Testis (tissue), 3 donors: ENCODE results near the gene SSMEM1. TPM values are rescaled to one million over a fixed set of nuclear protein-coding genes. Genes with fewer than 3 reads are reported as not detected.

Source experiments
- polyA plus RNA-seq: library from polyadenylated mRNA; stranded (reverse); fragments of 350-450 nt; fragmentation: Illumina TruSeq; extraction: RNeasy Lipid Tissue Mini Kit (QIAGEN cat#74804); gene quantifications from one replicate; pipeline ENCODE4 v1.2.3, GENCODE V29; 2014; ENCODE audit warnings: low read depth, low replicate concordance; ENCODE audit not compliant: insufficient read depth
- total RNA-seq, 2 donors: library from RNA; depleted of rRNA; stranded (reverse); fragments of >200 nt; gene quantifications; one replicate each; pipeline ENCODE4 v1.2.3, GENCODE V29; 2016

The SSMEM1 gene
- total and polyA plus RNA-seq, 3 donors from 2014 or later: 17.8 to 61.0 (median 34.8) TPM

Other genes with a start within 250 kb of the SSMEM1 start
- gene ZC3HC1, start 156.5 kb upstream of the SSMEM1 start, total RNA-seq: 10 to 100 TPM; 22.3 to 30.2 TPM
- 40.2 TPM for gene ZC3HC1, start 156.5 kb upstream of the SSMEM1 start, polyA plus RNA-seq
- gene KLHDC10, start 137.3 kb upstream of the SSMEM1 start, total RNA-seq: 10 to 100 TPM; 38.4 to 44.3 TPM
- gene KLHDC10, start 137.3 kb upstream of the SSMEM1 start, polyA plus RNA-seq: 122 TPM
- gene TMEM209, start 2.5 kb upstream of the SSMEM1 start, total RNA-seq: 10 to 100 TPM; 28.4 to 37.5 TPM
- gene TMEM209, start 2.5 kb upstream of the SSMEM1 start, polyA plus RNA-seq: 33.8 TPM
- gene CPA2, start 59.0 kb downstream of the SSMEM1 start, total RNA-seq: 1 to 10 TPM; 1.4 to 2.4 TPM
- 1.1 TPM for gene CPA2, start 59.0 kb downstream of the SSMEM1 start, polyA plus RNA-seq
- under 1 TPM; 0.31 to 0.68 TPM for gene CPA4, start 85.3 kb downstream of the SSMEM1 start, total RNA-seq
- 0.94 TPM for gene CPA4, start 85.3 kb downstream of the SSMEM1 start, polyA plus RNA-seq
- gene CPA5, start 137.0 kb downstream of the SSMEM1 start, total RNA-seq: 10 to 100 TPM; 11.5 to 46.7 TPM
- 59.4 TPM for gene CPA5, start 137.0 kb downstream of the SSMEM1 start, polyA plus RNA-seq
- 1 to 10 TPM; 3.0 to 3.9 TPM for gene CPA1, start 172.6 kb downstream of the SSMEM1 start, total RNA-seq
- gene CPA1, start 172.6 kb downstream of the SSMEM1 start, polyA plus RNA-seq: 2.5 TPM
- 10 to 100 TPM; 59.0 to 91.6 TPM for gene CEP41, start 233.2 kb downstream of the SSMEM1 start, total RNA-seq
- 209 TPM for gene CEP41, start 233.2 kb downstream of the SSMEM1 start, polyA plus RNA-seq